H1 (cell line): ENCODE measurements around the gene VPS13D. TPM values are rescaled to one million over a fixed set of nuclear protein-coding genes. Genes with fewer than 3 reads are reported as not detected.
A peak's percentile ranks its signal among the peaks of the same experiment; 100 is the strongest.

Source experiments
- CTCF ChIP-seq, 3 experiments: IDR thresholded peaks; 1 replicate in 2 of 3; 2 replicates in 1 of 3; pipeline versions ENCODE4 v1.5.1 to v1.6.1; 2011; ENCODE audit warnings: low read length in 3 of 3, mild to moderate bottlenecking in 3 of 3, inconsistent platforms in 2 of 3, low read depth in 1 of 3, moderate library complexity in 1 of 3; ENCODE audit not compliant: insufficient read depth in 1 of 3; ENCODE audit errors: control extremely low read depth in 1 of 3
- EP300 ChIP-seq, 2 experiments: IDR thresholded peaks; 1 replicate in 1 of 2; 2 replicates in 1 of 2; pipeline ENCODE4 v1.6.1; 2011 to 2012; ENCODE audit warnings: low read depth in 2 of 2, low read length in 2 of 2, mild to moderate bottlenecking in 2 of 2, borderline replicate concordance in 1 of 2, inconsistent platforms in 1 of 2, moderate library complexity in 1 of 2
- NANOG ChIP-seq: IDR thresholded peaks from 2 replicates; pipeline ENCODE4 v1.6.1; 2011; ENCODE audit warnings: low read length, low read depth, mild to moderate bottlenecking, inconsistent platforms; ENCODE audit not compliant: insufficient read depth, poor library complexity, severe bottlenecking
- SP2 ChIP-seq: IDR thresholded peaks from 2 replicates; pipeline ENCODE4 v1.6.1; 2012; ENCODE audit warnings: mild to moderate bottlenecking, low read length, inconsistent platforms
- USF2 ChIP-seq: IDR thresholded peaks from 2 replicates; pipeline ENCODE4 v1.6.1; 2011; ENCODE audit warnings: low read length, improper control_type of control experiment
- polyA plus RNA-seq, 7 experiments: library from polyadenylated mRNA; depleted of rRNA in 3 of 7; stranded (reverse) in 5 of 7; unstranded in 2 of 7; fragments of >200 nt in 5 of 7; fragments of 200-250 nt in 2 of 7; gene quantifications; 1 replicate in 5 of 7; 2 replicates in 1 of 7; 4 replicates in 1 of 7; pipeline versions ENCODE4 v1.2.1 to v1.2.3, GENCODE V29; 2011 to 2013; ENCODE audit warnings: missing spikeins in 2 of 7, mixed read lengths in 2 of 7
- total RNA-seq: library from RNA; stranded (reverse); fragmentation: NEBNext Ultra II Directional; extraction: Animal tissue kit (Norgen Biotek cat#: 25700); gene quantifications from 2 replicates; pipeline ENCODE4 v1.2.1, GENCODE V29; 2021

The VPS13D gene
- total and polyA plus RNA-seq, 2 of the 8 experiments (the other 6 are each of a cell fraction or from before 2014, with no cell fraction given), result 10.9 to 31.2 TPM

GRCh38 chr1:12433323-12434053, 203.7 kb downstream of the VPS13D start (continued):
- TF ChIP-seq NANOG (peak; percentile 39), USF2 (no peak), SP2 (no peak), CTCF (IDR thresholded peaks at IDR 0.05; ENCODE audit: control extremely low read depth in 1 of 3, insufficient read depth in 1 of 3, low read depth in 1 of 3, low read length in 3 of 3) (no peak), EP300 (IDR thresholded peaks at IDR 0.05; ENCODE audit: borderline replicate concordance in 1 of 2, low read depth in 2 of 2, low read length in 2 of 2) (no peak)
